B cell (primary cell): Measurements from ENCODE around the gene CEP290. TPM values are rescaled to one million over a fixed set of nuclear protein-coding genes. Genes with fewer than 3 reads are reported as not detected.

Experiments used
- ATAC-seq: fragments of 200-7000 bp; cut with Tn5 transposase; one replicate; pipeline ENCODE4 v1.10.0; 2021; ENCODE audit warnings: low read depth, mild to moderate bottlenecking, moderate number of reproducible peaks, moderate library complexity
- CTCF ChIA-PET: fragments of 350-600 bp; sonication (Branson Sonifier 250); formaldehyde crosslinking; loops from one replicate; lab custom pipeline; 2021; ENCODE audit warnings: antibody characterized with exemption, inconsistent platforms; lab: Charles Lee
- POLR2A ChIA-PET: fragments of 350-600 bp; sonication (Branson Sonifier 250); formaldehyde crosslinking; loops from one replicate; lab custom pipeline; 2021; ENCODE audit warnings: antibody characterized with exemption; lab: Charles Lee
- DNase-seq: peaks from one replicate; pipeline ENCODE4 v3.0.0; 2013
- H2AFZ ChIP-seq: 2 replicates; pipeline ENCODE4 v1.6.1; 2012; ENCODE audit warnings: mild to moderate bottlenecking, low read depth, low read length; ENCODE audit not compliant: insufficient read depth, poor library complexity, severe bottlenecking
- H3K27ac ChIP-seq, 2 donors: 1 replicate in 1 of 2; 2 replicates in 1 of 2; pipeline ENCODE4 v1.5.1; 2012 to 2013; ENCODE audit warnings: low read length in 2 of 2, mild to moderate bottlenecking in 2 of 2, moderate library complexity in 1 of 2
- H3K27me3 ChIP-seq, 4 experiments: fragments of 200-600 bp in 1 of 4; sonication (generic) in 1 of 4; replicated peaks in 1 of 4; 1 replicate in 2 of 4; 2 replicates in 2 of 4; pipeline versions ENCODE4 v1.6.1 to v1.7.0; 2013 to 2016; ENCODE audit warnings: low read length in 3 of 4, mild to moderate bottlenecking in 2 of 4, mixed read lengths in 1 of 4, moderate library complexity in 1 of 4; ENCODE audit not compliant: insufficient read depth in 4 of 4, control insufficient read depth in 3 of 4; ENCODE audit errors: control extremely low read depth in 1 of 4
- H3K36me3 ChIP-seq, 2 experiments: replicated peaks in 1 of 2; 1 replicate in 1 of 2; 2 replicates in 1 of 2; pipeline versions ENCODE4 v1.6.1 to v1.7.1; 2013; ENCODE audit warnings: low read length in 1 of 2; ENCODE audit not compliant: insufficient read depth in 2 of 2, control insufficient read depth in 1 of 2; ENCODE audit errors: control extremely low read depth in 1 of 2, extremely low read depth in 1 of 2
- H3K4me1 ChIP-seq, 2 donors: fragments of 200-600 bp in 1 of 2; sonication (generic) in 1 of 2; 1 replicate in 1 of 2; 2 replicates in 1 of 2; pipeline versions ENCODE4 v1.5.1 to v1.6.1; 2013 to 2017; ENCODE audit warnings: low read length in 2 of 2; ENCODE audit not compliant: control insufficient read depth in 2 of 2, insufficient read depth in 2 of 2
- H3K4me2 ChIP-seq: replicated peaks from 2 replicates; pipeline ENCODE3; 2012; ENCODE audit warnings: mild to moderate bottlenecking, low read depth, low read length; ENCODE audit not compliant: poor library complexity, severe bottlenecking
- H3K4me3 ChIP-seq, 5 experiments: fragments of 200-600 bp in 1 of 5; sonication (generic) in 1 of 5; 1 replicate in 3 of 5; 2 replicates in 2 of 5; pipeline versions ENCODE4 v1.5.1 to v1.7.0; 2011 to 2016; ENCODE audit warnings: low read length in 4 of 5, mild to moderate bottlenecking in 4 of 5, low read depth in 2 of 5, control low read depth in 1 of 5, moderate library complexity in 1 of 5; ENCODE audit not compliant: insufficient read depth in 1 of 5; ENCODE audit errors: control extremely low read depth in 1 of 5, extremely low read depth in 1 of 5
- H3K79me2 ChIP-seq: fragments of 200-600 bp; sonication (generic); one replicate; pipeline ENCODE4 v1.6.0; 2016; ENCODE audit warnings: low read length; ENCODE audit not compliant: control insufficient read depth, insufficient read depth
- H3K9ac ChIP-seq: fragments of 200-600 bp; sonication (generic); 2 replicates; pipeline ENCODE4 v1.6.1; 2017; ENCODE audit warnings: mild to moderate bottlenecking, low read length, moderate library complexity
- H3K9me3 ChIP-seq, 3 donors: one replicate each; pipeline versions ENCODE4 v1.6.1 to v1.7.1; 2013; ENCODE audit warnings: low read length in 2 of 3; ENCODE audit not compliant: control insufficient read depth in 2 of 3, insufficient read depth in 1 of 3; ENCODE audit errors: control extremely low read depth in 1 of 3
- H4K20me1 ChIP-seq: 2 replicates; pipeline ENCODE4 v1.6.0; 2012; ENCODE audit warnings: mild to moderate bottlenecking, low read length; ENCODE audit not compliant: insufficient read depth, control insufficient read depth, poor library complexity, severe bottlenecking
- H3K27ac Mint-ChIP-seq: one replicate; pipeline ENCODE4 v1.8.0; 2021; ENCODE audit warnings: mixed read lengths
- H3K27me3 Mint-ChIP-seq: one replicate; pipeline ENCODE4 v1.8.0; 2021; ENCODE audit warnings: mixed read lengths
- H3K4me1 Mint-ChIP-seq: one replicate; pipeline ENCODE4 v1.8.0; 2021; ENCODE audit warnings: mixed read lengths
- H3K4me3 Mint-ChIP-seq: one replicate; pipeline ENCODE4 v1.8.0; 2021; ENCODE audit warnings: mixed read lengths
- H3K9me3 Mint-ChIP-seq: one replicate; pipeline ENCODE4 v1.8.0; 2022; ENCODE audit warnings: mixed read lengths; ENCODE audit not compliant: insufficient read depth
- EZH2 ChIP-seq: IDR thresholded peaks from 2 replicates; pipeline ENCODE4 v1.6.1; 2012; ENCODE audit warnings: borderline replicate concordance, low read depth, mild to moderate bottlenecking, moderate library complexity, low read length; ENCODE audit not compliant: insufficient read depth, poor library complexity, severe bottlenecking
- WGBS: methylation state at CpG from one replicate; pipeline ENCODE4 v1.1.5; 2013; ENCODE audit warnings: missing lambda C conversion rate; ENCODE audit not compliant: insufficient coverage; 5-methylcytosine and 5-hydroxymethylcytosine counted together
- intact Hi-C: fragments of 100-400 bp; cut with micrococcal nuclease; formaldehyde crosslinking; loops from one replicate; pipeline ENCODE4 v1.10.0; 2022
- polyA plus RNA-seq: library from polyadenylated mRNA; depleted of rRNA; stranded (reverse); fragments of >200 nt; gene quantifications from 2 replicates; pipeline ENCODE4 v1.2.3, GENCODE V29; 2012
- total RNA-seq, 2 donors: library from RNA; stranded (reverse); fragments of 120-200 nt in 1 of 2; gene quantifications; 1 replicate in 1 of 2; 2 replicates in 1 of 2; pipeline versions ENCODE4 v1.2.3 to v1.2.4, GENCODE V29; 2013 to 2022
- TF ChIP-seq, protein P1 (sequence below): fragments of 200-600 bp; IDR thresholded peaks from one replicate; pipeline ENCODE4 v1.8.0; 2022; ENCODE audit warnings: antibody characterized with exemption, mild to moderate bottlenecking

Gene CEP290
- total and polyA plus RNA-seq, 2 donors (not counting 1 experiment from before 2014, with no cell fraction given) = 2.6 to 27.3 TPM

DNA sequence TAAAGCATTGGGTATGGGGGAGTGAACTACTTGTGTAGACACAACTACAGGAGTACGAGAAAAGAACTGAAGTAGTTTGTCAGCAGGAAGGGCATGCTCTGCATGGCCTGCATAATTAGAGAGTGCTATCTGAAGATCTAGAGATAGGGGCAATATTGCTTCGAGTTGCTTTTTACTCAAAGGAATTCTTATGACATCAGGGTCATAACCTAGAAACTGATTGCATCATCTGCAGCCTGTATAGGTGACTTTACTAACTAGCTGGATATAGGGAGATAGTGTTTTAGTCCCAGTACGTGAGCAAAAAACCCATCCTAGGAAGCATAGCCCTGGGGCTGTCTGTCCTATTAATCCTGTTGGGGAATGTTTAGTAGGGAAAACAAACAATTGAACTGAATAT is 40.0 kb upstream of the CEP290 start:
- ChIA-PET CTCF (no interaction called here), POLR2A (no interaction called here)
- no peak overlapping the region for H3K27ac Mint-ChIP-seq
- Histone ChIP-seq H3K9me3 (peaks cover 0 to 3% (median 0%) of the 10 kb centered on the region in 3 donors), H3K36me3 (peaks cover 2 to 42% of the 10 kb centered on the region in 2 experiments), H3K27me3 (no peaks in the 10 kb centered on the region), H3K4me3 (no peak overlapping the region), H3K9ac (no peak overlapping the region), H3K79me2 (no peaks in the 10 kb centered on the region), H3K4me2 (no peak overlapping the region), H3K27ac (no peak overlapping the region), H3K4me1 (no peaks in the 10 kb centered on the region), H2AFZ (no peak overlapping the region), H4K20me1 (no peaks in the 10 kb centered on the region)
- no peaks in the 10 kb centered on the region for H3K9me3 Mint-ChIP-seq
- intact Hi-C loops = no loop called here
- no peaks in the 10 kb centered on the region for H3K27me3 Mint-ChIP-seq
- DNase-seq (no peak), ATAC-seq (no peak)
- 100% methylated on average over 1 of the region's 3 CpGs for WGBS
- TF ChIP-seq, protein P1, sequence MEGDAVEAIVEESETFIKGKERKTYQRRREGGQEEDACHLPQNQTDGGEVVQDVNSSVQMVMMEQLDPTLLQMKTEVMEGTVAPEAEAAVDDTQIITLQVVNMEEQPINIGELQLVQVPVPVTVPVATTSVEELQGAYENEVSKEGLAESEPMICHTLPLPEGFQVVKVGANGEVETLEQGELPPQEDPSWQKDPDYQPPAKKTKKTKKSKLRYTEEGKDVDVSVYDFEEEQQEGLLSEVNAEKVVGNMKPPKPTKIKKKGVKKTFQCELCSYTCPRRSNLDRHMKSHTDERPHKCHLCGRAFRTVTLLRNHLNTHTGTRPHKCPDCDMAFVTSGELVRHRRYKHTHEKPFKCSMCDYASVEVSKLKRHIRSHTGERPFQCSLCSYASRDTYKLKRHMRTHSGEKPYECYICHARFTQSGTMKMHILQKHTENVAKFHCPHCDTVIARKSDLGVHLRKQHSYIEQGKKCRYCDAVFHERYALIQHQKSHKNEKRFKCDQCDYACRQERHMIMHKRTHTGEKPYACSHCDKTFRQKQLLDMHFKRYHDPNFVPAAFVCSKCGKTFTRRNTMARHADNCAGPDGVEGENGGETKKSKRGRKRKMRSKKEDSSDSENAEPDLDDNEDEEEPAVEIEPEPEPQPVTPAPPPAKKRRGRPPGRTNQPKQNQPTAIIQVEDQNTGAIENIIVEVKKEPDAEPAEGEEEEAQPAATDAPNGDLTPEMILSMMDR = no peak
- no peak for TF ChIP-seq EZH2
- no peaks in the 10 kb centered on the region for H3K4me1 Mint-ChIP-seq
- H3K4me3 Mint-ChIP-seq = no peak overlapping the region

DNA sequence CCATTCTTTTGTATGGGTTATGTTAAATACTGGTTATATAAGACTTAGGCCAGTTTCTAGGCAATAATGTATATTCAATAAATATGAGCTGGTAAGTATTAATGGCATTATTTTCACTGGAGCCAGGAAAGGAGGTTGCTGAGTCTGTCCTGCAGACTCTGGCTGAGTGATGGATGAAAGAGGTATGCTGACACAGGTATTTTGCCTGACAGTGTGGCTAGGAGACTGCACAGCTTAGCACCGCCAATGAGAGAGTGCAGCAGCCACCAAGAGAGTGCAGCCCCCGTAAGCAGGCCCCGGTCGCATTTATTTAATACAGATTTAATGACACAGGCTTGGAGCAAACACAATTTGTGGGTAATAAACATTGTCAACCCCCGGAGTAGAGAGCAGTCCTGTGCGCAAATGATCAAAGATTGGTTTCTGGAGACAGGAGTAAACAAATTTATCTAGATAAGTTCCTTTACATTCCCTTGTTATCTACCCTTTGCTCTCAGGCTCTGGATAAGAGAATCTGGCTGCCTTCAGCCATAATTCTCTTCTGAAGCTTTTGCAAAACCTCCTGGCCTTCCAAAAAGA is 37.6 kb upstream of the CEP290 start:
- Mint-ChIP-seq H3K9me3 (no peaks in the 10 kb centered on the region), H3K27me3 (no peaks in the 10 kb centered on the region), H3K4me1 (no peaks in the 10 kb centered on the region), H3K4me3 (no peak overlapping the region), H3K27ac (no peak overlapping the region)
- Histone ChIP-seq H3K9ac (no peak overlapping the region), H4K20me1 (no peaks in the 10 kb centered on the region), H3K27me3 (no peaks in the 10 kb centered on the region), H3K27ac (no peak overlapping the region), H3K9me3 (peaks cover 0 to 3% (median 0%) of the 10 kb centered on the region in 3 donors), H2AFZ (no peak overlapping the region), H3K4me1 (no peaks in the 10 kb centered on the region), H3K4me3 (no peak overlapping the region), H3K79me2 (no peaks in the 10 kb centered on the region), H3K36me3 (peaks cover 8 to 55% of the 10 kb centered on the region in 2 experiments), H3K4me2 (no peak overlapping the region)
- 100% methylated on average over 2 of the region's 6 CpGs for WGBS
- intact Hi-C loops = no loop called here
- DNase-seq = no peak
- ChIA-PET POLR2A (no interaction called here), CTCF (no interaction called here)
- TF ChIP-seq EZH2 = no peak
- TF ChIP-seq, protein P1 = no peak
- no peak for ATAC-seq
